ENCODE data around the gene PRKCI. TPM values are rescaled to one million over a fixed set of nuclear protein-coding genes. Genes with fewer than 3 reads are reported as not detected.

PRKCI gene
- 31.1 and 48.2 TPM in 2 replicates for total RNA-seq

DNA sequence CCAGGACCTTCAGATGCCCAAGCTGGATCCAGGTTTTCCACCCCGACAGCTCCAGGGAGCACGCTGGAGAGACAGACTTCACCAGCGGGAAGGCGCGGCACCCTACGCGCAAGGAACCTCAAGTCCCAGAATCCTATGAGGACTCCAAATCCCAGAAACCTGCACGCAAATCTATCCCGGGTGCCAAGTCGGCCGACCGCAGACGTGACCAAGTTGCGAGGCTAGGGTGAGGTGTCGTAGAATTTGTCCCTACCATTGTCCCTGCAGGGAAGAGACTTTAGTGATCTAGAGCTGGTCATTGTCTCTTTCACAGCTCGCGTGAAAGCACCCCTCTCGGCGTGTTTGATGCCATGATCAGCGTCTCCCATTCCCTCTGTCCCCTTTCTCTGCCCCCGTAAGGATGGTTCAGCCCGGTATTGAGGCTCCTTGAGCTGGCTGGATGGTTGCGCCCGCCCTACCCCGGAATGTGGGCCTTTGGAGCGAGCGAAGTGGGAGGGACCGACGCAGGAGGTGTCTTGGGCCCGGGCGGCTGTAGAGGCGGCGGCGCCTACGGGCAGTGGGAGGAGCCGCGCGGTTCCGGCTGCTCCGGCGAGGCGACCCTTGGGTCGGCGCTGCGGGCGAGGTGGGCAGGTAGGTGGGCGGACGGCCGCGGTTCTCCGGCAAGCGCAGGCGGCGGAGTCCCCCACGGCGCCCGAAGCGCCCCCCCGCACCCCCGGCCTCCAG, at the start of gene PRKCI:
Gene PRKCI (plus strand): TSS at position 501 of the 723 bp plus-strand sequence. CDS start 246 bp downstream, outside the sequence.

DNA sequence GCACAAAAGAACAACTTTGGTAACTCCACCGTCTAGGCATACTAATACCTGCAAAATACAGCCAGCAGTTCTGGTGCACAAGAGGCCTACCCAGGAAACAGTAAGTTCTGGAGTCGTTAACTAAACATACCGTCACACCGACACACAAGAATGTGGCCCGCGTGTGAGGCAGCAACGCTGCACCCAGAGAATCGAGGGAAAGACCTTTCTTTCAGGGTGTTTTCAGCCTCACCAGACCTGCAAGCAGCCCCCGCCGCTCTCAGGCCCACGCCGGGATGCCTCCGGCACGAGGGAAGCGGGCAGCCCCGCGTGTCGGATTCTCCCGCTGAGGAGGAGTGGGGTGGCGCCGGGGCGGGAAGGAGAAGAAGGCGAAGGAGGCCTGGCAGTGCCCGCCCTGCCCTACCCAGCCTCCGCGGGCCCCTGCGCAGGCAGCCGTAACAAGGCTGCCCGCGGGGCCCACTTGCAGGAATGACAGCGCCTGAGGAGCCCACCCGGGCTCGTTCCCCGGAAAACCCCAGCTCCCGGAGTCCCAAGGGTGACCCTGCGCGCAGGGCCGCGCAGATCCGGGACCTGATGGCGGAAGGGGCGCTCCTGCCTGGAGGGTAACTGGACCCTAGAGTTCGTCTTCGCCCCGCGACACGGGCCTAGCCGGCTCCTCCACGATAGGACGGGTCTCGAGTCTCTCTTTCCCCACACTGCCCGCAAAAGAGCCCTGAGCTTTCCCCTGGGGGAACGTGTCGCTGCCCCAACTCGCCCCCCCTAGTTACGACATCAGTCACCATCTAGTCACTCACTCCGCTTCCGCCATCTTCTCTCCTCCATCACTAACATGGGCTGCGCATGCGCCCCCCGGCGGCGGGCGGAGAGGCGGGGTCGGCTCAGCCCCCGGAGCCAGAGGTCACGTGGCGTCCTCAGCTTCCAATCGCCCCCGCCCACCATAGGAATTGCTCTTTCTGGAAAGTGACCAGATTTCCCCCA, 41.0 kb upstream of the PRKCI start, which contains the start of gene PHC3:
Gene PHC3 (minus strand): TSS at position 826 of the 978 bp plus-strand sequence. CDS start 18 bp downstream, at position 808.

Other genes with a start within 250 kb of the PRKCI start
- 1.5 and 1.6 TPM in 2 replicates for gene GPR160, start 184.4 kb upstream of the PRKCI start, total RNA-seq
- gene PHC3, start 40.7 kb upstream of the PRKCI start, total RNA-seq, result 18.5 and 24.0 TPM in 2 replicates
- gene SKIL, start 135.3 kb downstream of the PRKCI start, total RNA-seq, result 24.6 and 52.0 TPM in 2 replicates
- 16.3 and 77.7 TPM in 2 replicates for gene CLDN11, start 196.4 kb downstream of the PRKCI start, total RNA-seq